ENCODE data around the gene ZFAND3. TPM values are rescaled to one million over a fixed set of nuclear protein-coding genes. Genes with fewer than 3 reads are reported as not detected.

The ZFAND3 gene
- total RNA-seq: 83.5 TPM
- long read RNA-seq, transcript ZFAND3-201 (6 exons, 3,366 nt): major isoform, 24 of 49 reads
- long read RNA-seq, partial matches to known transcripts: 22 of 49 reads
- long read RNA-seq, other reads (novel, unspliced or antisense): 2 of 49 reads

- intact Hi-C loops (cut with micrococcal nuclease): no loop called here
- ATAC-seq (peak; percentile 96), DNase-seq (peak; percentile 98)
These were observed at the start of gene ZFAND3 for GRCh38 chr6:37819177-37819801. TSS of gene ZFAND3 (plus strand) at chr6:37819727. CDS start at chr6:37819946, 219 bp downstream.

GRCh38 chr6:37774028-37774680, 45.4 kb upstream of the ZFAND3 start:
- DNase-seq (no peak), ATAC-seq (no peak)
- intact Hi-C loops (cut with micrococcal nuclease): no loop called here

GRCh38 chr6:37776566-37776965, 43.0 kb upstream of the ZFAND3 start:
- intact Hi-C loops (cut with micrococcal nuclease): no loop called here
- DNase-seq (no peak), ATAC-seq (no peak)

- no peak for DNase-seq
- intact Hi-C loops (cut with micrococcal nuclease): no loop called here
- ATAC-seq: no peak
These were observed 42.2 kb upstream of the ZFAND3 start for GRCh38 chr6:37777272-37777834.

GRCh38 chr6:37779111-37779800, 40.3 kb upstream of the ZFAND3 start:
- ATAC-seq (no peak), DNase-seq (no peak)
- intact Hi-C loops (cut with micrococcal nuclease): no loop called here

GRCh38 chr6:37779902-37780628, 39.5 kb upstream of the ZFAND3 start:
- intact Hi-C loops (cut with micrococcal nuclease): no loop called here
- ATAC-seq: no peak
- DNase-seq: no peak

- ATAC-seq (no peak), DNase-seq (no peak)
- intact Hi-C loops (cut with micrococcal nuclease): no loop called here
These were observed 37.7 kb upstream of the ZFAND3 start for GRCh38 chr6:37781788-37782187.

- DNase-seq: peak; percentile 37
- intact Hi-C loops (cut with micrococcal nuclease): no loop called here
- peak; percentile 44 for ATAC-seq
These were observed 36.3 kb upstream of the ZFAND3 start for GRCh38 chr6:37783025-37783855.

GRCh38 chr6:37783856-37784584, 35.5 kb upstream of the ZFAND3 start:
- ATAC-seq: peak; percentile 78
- intact Hi-C loops (cut with micrococcal nuclease): no loop called here

GRCh38 chr6:37784585-37784967, 35.0 kb upstream of the ZFAND3 start:
- intact Hi-C loops (cut with micrococcal nuclease): no loop called here
- ATAC-seq: peak; percentile 33
- DNase-seq: no peak

More at GRCh38 chr6:37783856-37784584, 35.5 kb upstream of the ZFAND3 start:
- DNase-seq: peak; percentile 64

- DNase-seq (no peak), ATAC-seq (no peak)
- intact Hi-C loops (cut with micrococcal nuclease): no loop called here
These were observed 34.4 kb upstream of the ZFAND3 start for GRCh38 chr6:37785002-37785662.

GRCh38 chr6:37785663-37786270, 33.8 kb upstream of the ZFAND3 start:
- ATAC-seq: no peak
- no peak for DNase-seq
- intact Hi-C loops (cut with micrococcal nuclease): no loop called here

GRCh38 chr6:37787216-37787615, 32.3 kb upstream of the ZFAND3 start:
- DNase-seq: no peak
- ATAC-seq: no peak
- intact Hi-C loops (cut with micrococcal nuclease): no loop called here

- no peak for ATAC-seq
- intact Hi-C loops (cut with micrococcal nuclease): no loop called here
- DNase-seq: no peak
These were observed 31.3 kb upstream of the ZFAND3 start for GRCh38 chr6:37788259-37788658.

- peak; percentile 99 for ATAC-seq
These were observed 28.2 kb upstream of the ZFAND3 start for GRCh38 chr6:37791156-37791919.

GRCh38 chr6:37792457-37793033, 27.0 kb upstream of the ZFAND3 start:
- ATAC-seq: no peak
- intact Hi-C loops (cut with micrococcal nuclease): loop anchor here (10.0 kb wide), 2 partner anchors 212 to 702 kb away; no protein-coding TSS in a partner anchor
- DNase-seq: no peak

More at GRCh38 chr6:37791156-37791919, 28.2 kb upstream of the ZFAND3 start:
- DNase-seq: peak; percentile 94
- intact Hi-C loops (cut with micrococcal nuclease): loop anchor here (10.0 kb wide), 2 partner anchors 213 to 703 kb away; no protein-coding TSS in a partner anchor

Measured in left ventricle myocardium superior (tissue), 1 donor.